ENCODE data around the gene MFSD11.

DNA sequence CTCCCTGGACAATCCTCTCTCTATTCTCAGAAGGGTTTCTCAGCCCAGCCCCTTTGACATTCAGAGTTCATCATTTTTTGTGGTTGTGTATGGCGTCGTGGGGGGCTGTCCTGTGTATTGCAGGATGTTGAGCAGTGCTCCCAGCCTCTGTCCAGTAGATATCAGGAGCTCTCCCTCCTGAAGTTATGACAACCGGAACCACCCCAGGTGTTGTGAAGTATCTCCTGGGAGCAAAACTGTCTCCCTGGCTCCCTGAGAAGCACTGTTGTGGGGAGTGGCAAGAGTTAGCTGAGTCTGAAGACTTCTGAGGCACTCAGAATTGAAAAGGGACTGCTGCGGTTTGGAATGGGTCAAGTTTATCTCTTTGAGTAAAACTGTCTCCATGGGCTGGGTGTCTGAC, 74.3 kb downstream of the MFSD11 start:
- no peak for TF ChIP-seq POLR2A (IDR thresholded peaks at IDR 0.05)
- TF ChIP-seq, protein P1, sequence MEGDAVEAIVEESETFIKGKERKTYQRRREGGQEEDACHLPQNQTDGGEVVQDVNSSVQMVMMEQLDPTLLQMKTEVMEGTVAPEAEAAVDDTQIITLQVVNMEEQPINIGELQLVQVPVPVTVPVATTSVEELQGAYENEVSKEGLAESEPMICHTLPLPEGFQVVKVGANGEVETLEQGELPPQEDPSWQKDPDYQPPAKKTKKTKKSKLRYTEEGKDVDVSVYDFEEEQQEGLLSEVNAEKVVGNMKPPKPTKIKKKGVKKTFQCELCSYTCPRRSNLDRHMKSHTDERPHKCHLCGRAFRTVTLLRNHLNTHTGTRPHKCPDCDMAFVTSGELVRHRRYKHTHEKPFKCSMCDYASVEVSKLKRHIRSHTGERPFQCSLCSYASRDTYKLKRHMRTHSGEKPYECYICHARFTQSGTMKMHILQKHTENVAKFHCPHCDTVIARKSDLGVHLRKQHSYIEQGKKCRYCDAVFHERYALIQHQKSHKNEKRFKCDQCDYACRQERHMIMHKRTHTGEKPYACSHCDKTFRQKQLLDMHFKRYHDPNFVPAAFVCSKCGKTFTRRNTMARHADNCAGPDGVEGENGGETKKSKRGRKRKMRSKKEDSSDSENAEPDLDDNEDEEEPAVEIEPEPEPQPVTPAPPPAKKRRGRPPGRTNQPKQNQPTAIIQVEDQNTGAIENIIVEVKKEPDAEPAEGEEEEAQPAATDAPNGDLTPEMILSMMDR (IDR thresholded peaks at IDR 0.05), result no peak

All from thyroid gland (tissue), 4 donors.